ENCODE results near the gene PLOD3. TPM values are rescaled to one million over a fixed set of nuclear protein-coding genes. Genes with fewer than 3 reads are reported as not detected.
"Not testable (repeated sequence)": the region's sequence is repeated elsewhere in the genome, so short reads cannot be mapped to it uniquely, and the experiment has no call there.

Gene PLOD3
- total RNA-seq, 1 donor from 2014 or later, result 165 TPM

- intact Hi-C loops (cut with DNase I), result no loop called here
- DNase-seq (ENCODE audit: low spot score in 2 of 2), result no peak
- H3K4me3 ChIP-seq, result no peak overlapping the region
- no peaks in the 10 kb centered on the region for H3K9me3 ChIP-seq
- peaks cover 2 to 5% of the 10 kb centered on the region in 2 donors for H3K4me1 ChIP-seq
- no peaks in the 10 kb centered on the region for H3K36me3 ChIP-seq
- no peak overlapping the region for H3K27ac ChIP-seq
- H3K27me3 ChIP-seq, result peaks cover 8% of the 10 kb centered on the region
- TF ChIP-seq CTCF (IDR thresholded peaks at IDR 0.05), result no peak
Observed at GRCh38 chr7:101200504-101200861, 16.9 kb downstream of the PLOD3 start.

GRCh38 chr7:101199522-101199921 is 17.9 kb downstream of the PLOD3 start:
- H3K4me1 ChIP-seq; H3K9me3 ChIP-seq; H3K27ac ChIP-seq; intact Hi-C loops (cut with DNase I); H3K36me3 ChIP-seq; DNase-seq (ENCODE audit: low spot score in 2 of 2); H3K4me3 ChIP-seq; H3K27me3 ChIP-seq: not testable (repeated sequence)

- no peaks in the 10 kb centered on the region for H3K9me3 ChIP-seq
- H3K36me3 ChIP-seq, result no peaks in the 10 kb centered on the region
- TF ChIP-seq CTCF (IDR thresholded peaks at IDR 0.05), result no peak
- intact Hi-C loops (cut with DNase I), result no loop called here
- H3K27me3 ChIP-seq, result peaks cover 8% of the 10 kb centered on the region
- peaks cover 2 to 5% of the 10 kb centered on the region in 2 donors for H3K4me1 ChIP-seq
- DNase-seq (ENCODE audit: low spot score in 2 of 2), result no peak
- H3K27ac ChIP-seq, result no peak overlapping the region
- H3K4me3 ChIP-seq, result no peak overlapping the region
Observed at GRCh38 chr7:101198476-101198875, 18.9 kb downstream of the PLOD3 start.

DNA sequence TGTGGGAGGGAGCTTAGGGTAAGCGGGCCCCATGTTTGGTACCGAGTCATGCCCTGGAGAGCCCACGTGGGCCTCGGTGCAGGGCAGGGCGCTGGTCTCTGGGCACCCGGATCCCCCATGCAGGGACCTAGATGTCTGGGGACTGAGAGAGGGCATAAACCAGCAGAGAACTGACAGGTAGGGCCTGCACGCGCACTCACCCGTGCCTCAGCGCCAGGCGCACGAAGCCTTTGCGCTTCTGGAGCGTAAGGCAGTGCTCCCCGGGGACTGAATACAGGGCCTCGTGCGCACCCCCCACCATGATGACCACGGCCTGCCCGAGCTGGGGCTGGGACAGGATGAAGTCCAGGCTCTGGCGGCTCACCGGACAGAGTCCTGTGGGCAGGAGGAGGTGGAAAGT is 19.4 kb downstream of the PLOD3 start:
- Histone ChIP-seq H3K4me3 (no peak overlapping the region), H3K4me1 (peaks cover 2 to 5% of the 10 kb centered on the region in 2 donors), H3K27ac (no peak overlapping the region), H3K36me3 (no peaks in the 10 kb centered on the region), H3K9me3 (no peaks in the 10 kb centered on the region), H3K27me3 (peaks cover 3% of the 10 kb centered on the region)
- TF ChIP-seq CTCF (IDR thresholded peaks at IDR 0.05), result no peak
- intact Hi-C loops (cut with DNase I), result no loop called here
- no peak for DNase-seq (ENCODE audit: low spot score in 2 of 2)

GRCh38 chr7:101195884-101196283 is 21.5 kb downstream of the PLOD3 start:
- no peak for DNase-seq (ENCODE audit: low spot score in 2 of 2)
- no peaks in the 10 kb centered on the region for H3K9me3 ChIP-seq
- H3K27me3 ChIP-seq, result no peaks in the 10 kb centered on the region
- intact Hi-C loops (cut with DNase I), result no loop called here
- no peak overlapping the region for H3K4me3 ChIP-seq
- no peaks in the 10 kb centered on the region for H3K4me1 ChIP-seq
- no peaks in the 10 kb centered on the region for H3K36me3 ChIP-seq
- TF ChIP-seq CTCF (IDR thresholded peaks at IDR 0.05), result no peak
- no peak overlapping the region for H3K27ac ChIP-seq

DNA sequence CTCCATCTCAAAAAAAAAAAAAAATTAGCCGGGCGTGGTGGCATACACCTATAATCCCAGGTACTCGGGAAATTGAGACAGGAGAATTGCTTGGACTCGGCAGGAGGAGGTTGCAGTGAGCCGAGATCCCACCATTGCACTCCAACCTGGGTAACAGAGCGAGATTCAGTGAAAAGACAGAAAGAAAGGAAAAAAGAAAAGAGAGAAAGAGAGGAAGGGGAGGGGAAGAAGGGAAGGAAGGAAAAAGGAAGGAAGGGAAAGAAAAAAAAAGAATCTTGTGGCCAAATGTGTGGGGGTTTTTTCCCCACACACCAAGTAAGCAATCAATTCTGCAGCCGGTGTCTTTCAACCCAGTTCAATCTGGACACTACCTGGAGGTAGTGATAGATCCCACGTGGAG is 28.3 kb downstream of the PLOD3 start:
- Histone ChIP-seq H3K4me3 (no peak overlapping the region), H3K27ac (no peak overlapping the region), H3K36me3 (no peaks in the 10 kb centered on the region), H3K27me3 (no peaks in the 10 kb centered on the region), H3K9me3 (no peaks in the 10 kb centered on the region), H3K4me1 (no peaks in the 10 kb centered on the region)
- intact Hi-C loops (cut with DNase I), result no loop called here
- TF ChIP-seq CTCF (IDR thresholded peaks at IDR 0.05), result no peak
- DNase-seq (ENCODE audit: low spot score in 2 of 2), result no peak

Measured in ascending aorta (tissue), 2 donors.